Measurements from ENCODE around the gene STAG1.
"Not testable (repeated sequence)": the region's sequence is repeated elsewhere in the genome, so short reads cannot be mapped to it uniquely, and the experiment has no call there.

STAG1 gene

GRCh38 chr3:136559896-136560295, 192.3 kb downstream of the STAG1 start:
- TF ChIP-seq CTCF (IDR thresholded peaks at IDR 0.05; ENCODE audit: low read depth, low read length): no peak
- no peak overlapping the region for H3K4me3 ChIP-seq (ENCODE audit: low read depth, low read length)

- not testable (repeated sequence) for H3K4me3 ChIP-seq (ENCODE audit: low read depth, low read length)
These were observed 202.7 kb downstream of the STAG1 start for GRCh38 chr3:136549461-136549860.

- TF ChIP-seq CTCF (IDR thresholded peaks at IDR 0.05; ENCODE audit: low read depth, low read length): no peak
- no peak overlapping the region for H3K4me3 ChIP-seq (ENCODE audit: low read depth, low read length)
These were observed 204.9 kb downstream of the STAG1 start for GRCh38 chr3:136547293-136547692.

GRCh38 chr3:136546720-136547119, 205.5 kb downstream of the STAG1 start:
- no peak for TF ChIP-seq CTCF (IDR thresholded peaks at IDR 0.05; ENCODE audit: low read depth, low read length)
- no peak overlapping the region for H3K4me3 ChIP-seq (ENCODE audit: low read depth, low read length)

GRCh38 chr3:136545664-136546268, 206.4 kb downstream of the STAG1 start:
- TF ChIP-seq CTCF (IDR thresholded peaks at IDR 0.05; ENCODE audit: low read depth, low read length): no peak; the same call in 1 of the 2 replicates
- no peak overlapping the region for H3K4me3 ChIP-seq (ENCODE audit: low read depth, low read length)

- no peak for TF ChIP-seq CTCF (IDR thresholded peaks at IDR 0.05; ENCODE audit: low read depth, low read length)
- H3K4me3 ChIP-seq (ENCODE audit: low read depth, low read length): no peak overlapping the region
These were observed 207.6 kb downstream of the STAG1 start for GRCh38 chr3:136544532-136544931.

GRCh38 chr3:136543385-136543784, 208.8 kb downstream of the STAG1 start:
- H3K4me3 ChIP-seq (ENCODE audit: low read depth, low read length): no peak overlapping the region
- no peak for TF ChIP-seq CTCF (IDR thresholded peaks at IDR 0.05; ENCODE audit: low read depth, low read length)

GRCh38 chr3:136535906-136536305, 216.3 kb downstream of the STAG1 start:
- no peak overlapping the region for H3K4me3 ChIP-seq (ENCODE audit: low read depth, low read length)

More at GRCh38 chr3:136535906-136536305, 216.3 kb downstream of the STAG1 start:
- no peak for TF ChIP-seq CTCF (IDR thresholded peaks at IDR 0.05; ENCODE audit: low read depth, low read length)
